H1 (cell line): Measurements from ENCODE around the gene EVC2. TPM values are rescaled to one million over a fixed set of nuclear protein-coding genes. Genes with fewer than 3 reads are reported as not detected.

Experiments
- CTCF ChIA-PET: fragments of 300-600 bp; sonication (Branson Sonifier 250); formaldehyde crosslinking; loops from one replicate; lab custom pipeline; 2021; ENCODE audit not compliant: partially characterized antibody; lab: Charles Lee
- POLR2A ChIA-PET: fragments of 300-600 bp; sonication (Branson Sonifier 250); formaldehyde crosslinking; loops from one replicate; lab custom pipeline; 2021; ENCODE audit warnings: inconsistent platforms; ENCODE audit not compliant: partially characterized antibody; lab: Charles Lee
- DNase-seq, 2 experiments: peaks; one replicate each; pipeline versions ENCODE4 v3.0.0 to v3.0.0-alpha.2; 2010 to 2022; ENCODE audit warnings: low spot score in 2 of 2, low read depth in 1 of 2, mixed read lengths in 1 of 2
- FAIRE-seq: peaks from 2 replicates; lab custom pipeline; 2011; peaks lifted over from hg19 to GRCh38; lab: Jason Lieb, UNC
- H2AFZ ChIP-seq: 2 replicates; pipeline ENCODE4 v1.8.1; 2012; ENCODE audit warnings: low read length, inconsistent platforms
- H2AK5ac ChIP-seq: 2 replicates; pipeline ENCODE4 v1.6.1; 2013; ENCODE audit warnings: low read depth, low read length
- H2BK120ac ChIP-seq: replicated peaks from 2 replicates; pipeline ENCODE3; 2013; ENCODE audit warnings: low read depth, low read length, inconsistent platforms
- H2BK12ac ChIP-seq: 2 replicates; pipeline ENCODE4 v1.6.1; 2013; ENCODE audit warnings: low read depth, low read length
- H2BK15ac ChIP-seq: 2 replicates; pipeline ENCODE4 v1.6.1; 2013; ENCODE audit warnings: low read length
- H2BK20ac ChIP-seq: 2 replicates; pipeline ENCODE4 v1.6.1; 2013; ENCODE audit warnings: low read length
- H2BK5ac ChIP-seq: 2 replicates; pipeline ENCODE4 v1.6.1; 2013; ENCODE audit warnings: low read depth, low read length
- H3K14ac ChIP-seq: 2 replicates; pipeline ENCODE4 v1.6.1; 2013; ENCODE audit warnings: inconsistent platforms; ENCODE audit not compliant: insufficient read length
- H3K18ac ChIP-seq: 2 replicates; pipeline ENCODE4 v1.6.1; 2013; ENCODE audit warnings: low read length; ENCODE audit errors: extremely low read depth
- H3K23ac ChIP-seq: 2 replicates; pipeline ENCODE4 v1.6.1; 2013; ENCODE audit warnings: inconsistent platforms; ENCODE audit not compliant: insufficient read length
- H3K23me2 ChIP-seq: 2 replicates; pipeline ENCODE4 v1.6.1; 2013; ENCODE audit warnings: low read depth, low read length
- H3K27ac ChIP-seq: 2 replicates; pipeline ENCODE4 v1.6.1; 2011; ENCODE audit warnings: low read depth, low read length, inconsistent platforms
- H3K27me3 ChIP-seq, 4 experiments: replicated peaks in 1 of 4; 1 replicate in 1 of 4; 2 replicates in 3 of 4; pipeline versions ENCODE4 v1.6.1 to v1.8.1; 2011 to 2013; ENCODE audit warnings: low read length in 3 of 4, mild to moderate bottlenecking in 3 of 4, inconsistent platforms in 2 of 4, mixed read lengths in 2 of 4, moderate library complexity in 1 of 4; ENCODE audit not compliant: control insufficient read depth in 3 of 4, insufficient read depth in 3 of 4; ENCODE audit errors: extremely low read depth in 1 of 4
- H3K36me3 ChIP-seq, 4 experiments: 2 replicates each; pipeline versions ENCODE4 v1.6.1 to v1.8.1; 2011 to 2013; ENCODE audit warnings: mild to moderate bottlenecking in 4 of 4, low read length in 3 of 4, moderate library complexity in 2 of 4, control low read depth in 1 of 4, inconsistent platforms in 1 of 4; ENCODE audit not compliant: insufficient read depth in 4 of 4, control insufficient read depth in 2 of 4
- H3K4ac ChIP-seq: replicated peaks from 2 replicates; pipeline ENCODE3; 2013; ENCODE audit warnings: low read length, low read depth, mixed read lengths, inconsistent platforms; ENCODE audit not compliant: insufficient read length
- H3K4me1 ChIP-seq, 4 experiments: replicated peaks in 1 of 4; 1 replicate in 1 of 4; 2 replicates in 3 of 4; pipeline versions ENCODE4 v1.6.1 to v1.8.1; 2011 to 2013; ENCODE audit warnings: low read length in 3 of 4, inconsistent platforms in 2 of 4, mixed read lengths in 1 of 4; ENCODE audit not compliant: insufficient read depth in 4 of 4, control insufficient read depth in 3 of 4
- H3K4me2 ChIP-seq, 2 experiments: 2 replicates each; pipeline versions ENCODE4 v1.6.1 to v1.8.1; 2011 to 2013; ENCODE audit warnings: low read depth in 2 of 2, low read length in 2 of 2, control low read depth in 1 of 2, inconsistent platforms in 1 of 2, mild to moderate bottlenecking in 1 of 2; ENCODE audit not compliant: insufficient read depth in 1 of 2
- H3K4me3 ChIP-seq, 4 experiments: fragments of 200-600, 300-600 bp in 1 of 4; sonication (generic), shearing (Covaris generic), sonication (Bioruptor Twin) in 1 of 4; 2 replicates each; pipeline versions ENCODE4 v1.5.1 to v1.8.1; 2011 to 2016; ENCODE audit warnings: low read length in 4 of 4, low read depth in 3 of 4, control low read depth in 2 of 4, inconsistent platforms in 2 of 4, mild to moderate bottlenecking in 2 of 4, mixed read lengths in 1 of 4, moderate library complexity in 1 of 4; ENCODE audit not compliant: insufficient read depth in 2 of 4; ENCODE audit errors: extremely low read depth in 1 of 4
- H3K56ac ChIP-seq: replicated peaks from 2 replicates; pipeline ENCODE3; 2013; ENCODE audit warnings: low read depth, mild to moderate bottlenecking, mixed read lengths, low read length, inconsistent platforms; ENCODE audit not compliant: insufficient read length
- H3K79me1 ChIP-seq: 2 replicates; pipeline ENCODE4 v1.6.1; 2013; ENCODE audit warnings: low read depth, low read length, control low read depth
- H3K79me2 ChIP-seq, 2 experiments: 2 replicates each; pipeline versions ENCODE4 v1.6.1 to v1.8.1; 2012 to 2013; ENCODE audit warnings: low read length in 2 of 2, mild to moderate bottlenecking in 2 of 2, inconsistent platforms in 1 of 2; ENCODE audit not compliant: insufficient read depth in 2 of 2, control insufficient read depth in 1 of 2
- H3K9ac ChIP-seq, 4 experiments: replicated peaks in 1 of 4; 1 replicate in 1 of 4; 2 replicates in 3 of 4; pipeline versions ENCODE4 v1.6.1 to v1.8.1; 2011 to 2013; ENCODE audit warnings: low read depth in 3 of 4, low read length in 3 of 4, control low read depth in 2 of 4, mild to moderate bottlenecking in 2 of 4, moderate library complexity in 2 of 4, inconsistent platforms in 1 of 4; ENCODE audit errors: extremely low read depth in 1 of 4
- H3K9me3 ChIP-seq, 2 experiments: 2 replicates each; pipeline versions ENCODE4 v1.6.1 to v1.8.1; 2012 to 2013; ENCODE audit warnings: mild to moderate bottlenecking in 2 of 2, moderate library complexity in 2 of 2, control low read depth in 1 of 2, inconsistent platforms in 1 of 2, low read depth in 1 of 2, low read length in 1 of 2, mixed read lengths in 1 of 2; ENCODE audit not compliant: insufficient read depth in 2 of 2
- H4K20me1 ChIP-seq, 2 experiments: replicated peaks in 1 of 2; 2 replicates each; pipeline versions ENCODE3 to v1.8.1; 2011 to 2013; ENCODE audit warnings: inconsistent platforms in 2 of 2, low read length in 2 of 2, mild to moderate bottlenecking in 1 of 2; ENCODE audit not compliant: insufficient read depth in 2 of 2, control insufficient read depth in 1 of 2
- H4K5ac ChIP-seq: 2 replicates; pipeline ENCODE4 v1.6.1; 2013; ENCODE audit warnings: low read length, low read depth, mixed read lengths, inconsistent platforms; ENCODE audit not compliant: insufficient read length
- H4K8ac ChIP-seq: 2 replicates; pipeline ENCODE4 v1.8.0; 2013; ENCODE audit warnings: mild to moderate bottlenecking, moderate library complexity, low read length, inconsistent platforms; ENCODE audit not compliant: insufficient read depth; ENCODE audit errors: extremely low read depth
- H4K91ac ChIP-seq: replicated peaks from 2 replicates; pipeline ENCODE3; 2013; ENCODE audit warnings: low read length, mixed read lengths, inconsistent platforms; ENCODE audit not compliant: insufficient read length
- ASH2L ChIP-seq: fragments of 200-600, 300-600 bp; sonication (generic); IDR thresholded peaks from one replicate; pipeline ENCODE4 v1.7.1; 2017; ENCODE audit warnings: low read length
- BCL11A ChIP-seq, 2 experiments: IDR thresholded peaks; one replicate each; pipeline ENCODE4 v1.6.1; 2011; ENCODE audit warnings: low read depth in 2 of 2, low read length in 2 of 2, mild to moderate bottlenecking in 2 of 2
- CBX8 ChIP-seq: fragments of 300-800, 300-1000 bp; sonication (generic); IDR thresholded peaks from 2 replicates; pipeline ENCODE4 v1.7.1; 2016; ENCODE audit warnings: low read depth, low read length, borderline replicate concordance
- KDM5A ChIP-seq: fragments of 200-600 bp; IDR thresholded peaks from 2 replicates; pipeline ENCODE4 v1.7.1; 2012; ENCODE audit warnings: mild to moderate bottlenecking, low read length, inconsistent platforms, mixed read lengths
- MAFK ChIP-seq: IDR thresholded peaks from 2 replicates; pipeline ENCODE4 v1.6.1; 2012; ENCODE audit warnings: low read depth, mild to moderate bottlenecking, improper control_type of control experiment, low read length
- POLR2AphosphoS5 ChIP-seq: IDR thresholded peaks from 2 replicates; pipeline ENCODE4 v1.6.1; 2011; ENCODE audit warnings: low read depth, low read length
- POU5F1 ChIP-seq: IDR thresholded peaks from 2 replicates; pipeline ENCODE4 v1.6.1; 2011; ENCODE audit warnings: low read depth, mild to moderate bottlenecking, low read length, moderate library complexity
- SAP30 ChIP-seq: fragments of 300-600 bp; sonication (generic); IDR thresholded peaks from 2 replicates; pipeline ENCODE4 v1.7.1; 2012; ENCODE audit warnings: low read length, moderate library complexity, mild to moderate bottlenecking, inconsistent platforms; ENCODE audit not compliant: insufficient read depth, insufficient replicate concordance
- SP1 ChIP-seq: IDR thresholded peaks from 2 replicates; pipeline ENCODE4 v1.6.1; 2011; ENCODE audit warnings: low read depth, low read length
- SP2 ChIP-seq: IDR thresholded peaks from 2 replicates; pipeline ENCODE4 v1.6.1; 2012; ENCODE audit warnings: mild to moderate bottlenecking, low read length, inconsistent platforms
- TCF12 ChIP-seq: IDR thresholded peaks from 2 replicates; pipeline ENCODE4 v1.6.1; 2011; ENCODE audit warnings: low read depth, mild to moderate bottlenecking, low read length
- USF2 ChIP-seq: IDR thresholded peaks from 2 replicates; pipeline ENCODE4 v1.6.1; 2011; ENCODE audit warnings: low read length, improper control_type of control experiment
- ZNF274 ChIP-seq: IDR thresholded peaks from 2 replicates; pipeline ENCODE4 v1.7.0; 2012; ENCODE audit warnings: low read length, borderline replicate concordance; ENCODE audit errors: extremely low read depth
- WGBS, 2 experiments: shearing (Covaris generic) in 1 of 2; methylation state at CpG; one replicate each; pipeline versions ENCODE4 v1.1.6 to v1.1.7; 2013 to 2015; ENCODE audit warnings: low lambda C conversion rate in 2 of 2, mixed read lengths in 2 of 2, inconsistent platforms in 1 of 2, low coverage in 1 of 2, missing lambda C conversion rate in 1 of 2; ENCODE audit not compliant: insufficient replicate concordance in 2 of 2, insufficient coverage in 1 of 2, insufficient read length in 1 of 2; ENCODE audit errors: extremely low coverage in 1 of 2, missing lambda C conversion rate in 1 of 2; 5-methylcytosine and 5-hydroxymethylcytosine counted together
- polyA plus RNA-seq, 7 experiments: library from polyadenylated mRNA; depleted of rRNA in 3 of 7; stranded (reverse) in 5 of 7; unstranded in 2 of 7; fragments of >200 nt in 5 of 7; fragments of 200-250 nt in 2 of 7; gene quantifications; 1 replicate in 5 of 7; 2 replicates in 1 of 7; 4 replicates in 1 of 7; pipeline versions ENCODE4 v1.2.1 to v1.2.3, GENCODE V29; 2011 to 2013; ENCODE audit warnings: missing spikeins in 2 of 7, mixed read lengths in 2 of 7
- total RNA-seq: library from RNA; stranded (reverse); fragmentation: NEBNext Ultra II Directional; extraction: Animal tissue kit (Norgen Biotek cat#: 25700); gene quantifications from 2 replicates; pipeline ENCODE4 v1.2.1, GENCODE V29; 2021

The EVC2 gene
- total and polyA plus RNA-seq, 2 of the 8 experiments (the other 6 are each of a cell fraction or from before 2014, with no cell fraction given): 0.73 to 5.9 TPM

DNA sequence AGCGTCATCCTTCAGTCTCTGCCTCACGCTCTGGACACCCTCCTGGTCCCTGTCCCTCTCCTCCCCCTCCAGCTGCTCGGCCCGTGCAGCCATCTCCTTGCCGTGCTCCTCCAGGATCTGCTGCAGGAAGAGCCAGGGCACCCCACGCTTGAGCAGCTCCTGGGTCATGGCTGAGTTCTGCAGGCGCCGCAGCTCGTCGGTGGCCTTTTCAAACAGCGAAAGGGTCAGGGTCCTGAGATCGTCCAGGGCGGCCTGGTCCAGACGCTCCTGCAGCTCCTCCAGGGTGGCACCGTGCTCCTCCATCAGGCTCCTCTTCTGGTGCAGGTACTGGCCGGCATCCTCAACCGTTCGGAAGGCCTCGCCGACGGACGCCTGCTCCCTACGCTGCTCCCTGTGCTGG lies 85.8 kb downstream of the EVC2 start:
- Histone ChIP-seq H3K9ac (no peak overlapping the region), H3K27me3 (no peaks in the 10 kb centered on the region), H3K27ac (no peak overlapping the region), H3K14ac (no peak overlapping the region), H2AK5ac (no peak overlapping the region), H3K4me3 (no peak overlapping the region), H2BK120ac (no peak overlapping the region), H3K4me2 (no peak overlapping the region), H3K18ac (no peak overlapping the region), H2BK15ac (no peak overlapping the region), H3K79me1 (no peaks in the 10 kb centered on the region), H2BK20ac (no peak overlapping the region), H4K91ac (no peak overlapping the region), H4K5ac (no peak overlapping the region), H3K36me3 (peaks cover 0 to 12% (median 4%) of the 10 kb centered on the region in 4 experiments; a peak in 4 of 8 replicates), H2BK5ac (no peak overlapping the region), H2BK12ac (no peak overlapping the region), H3K23me2 (no peaks in the 10 kb centered on the region), H3K79me2 (no peaks in the 10 kb centered on the region), H3K23ac (no peak overlapping the region), H4K20me1 (no peaks in the 10 kb centered on the region), H2AFZ (no peak overlapping the region), H3K4me1 (no peaks in the 10 kb centered on the region), H4K8ac (peak overlapping the region; percentile 80; the same call in 1 of the 2 replicates), H3K56ac (no peak overlapping the region), H3K9me3 (no peaks in the 10 kb centered on the region), H3K4ac (no peak overlapping the region)
- ChIA-PET POLR2A (no interaction called here), CTCF (interaction anchor here (2.8 kb wide), 1 partner anchor 11 kb away, joined by 13 read pairs; no protein-coding TSS in a partner anchor)
- TF ChIP-seq SP2 (no peak), BCL11A (IDR thresholded peaks at IDR 0.05; ENCODE audit: low read depth in 2 of 2, low read length in 2 of 2) (no peak), MAFK (no peak), CBX8 (no peak), KDM5A (no peak), SAP30 (no peak), POU5F1 (no peak), ZNF274 (no peak), TCF12 (no peak), SP1 (no peak), USF2 (no peak), POLR2AphosphoS5 (no peak), ASH2L (no peak)
- 96% methylated on average over 23 of the region's 23 CpGs; no CpG with 5 or more reads in 1 of the 2 experiments for WGBS, 2 experiments
- no peak for FAIRE-seq
- no peak for DNase-seq
